ENCODE data around the gene ARHGAP15. TPM values are rescaled to one million over a fixed set of nuclear protein-coding genes. Genes with fewer than 3 reads are reported as not detected.

ARHGAP15 gene
- total and polyA plus RNA-seq, 12 donors: 1.3 to 7.7 (median 2.8) TPM

DNA sequence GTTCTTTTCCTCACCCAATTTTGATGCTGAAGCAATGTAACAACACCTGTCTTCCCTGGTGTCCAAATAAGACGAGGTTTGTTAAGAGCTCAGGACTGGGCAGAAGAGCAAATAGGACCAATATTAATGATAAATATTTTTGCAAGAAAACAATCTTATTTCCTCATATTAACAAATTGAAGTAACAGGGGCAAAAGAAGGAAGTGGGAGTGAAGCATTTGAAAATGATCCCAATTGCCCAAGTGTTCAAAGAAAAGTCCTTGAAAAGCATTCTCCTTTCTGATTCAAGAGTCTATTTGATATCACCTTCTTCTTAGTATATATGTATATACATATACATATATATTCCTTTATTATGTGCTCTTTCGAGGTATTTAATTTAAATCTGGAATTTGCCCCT, 418.8 kb downstream of the ARHGAP15 start:
- intact Hi-C loops (cut with DNase I): no loop called here
- no peak for TF ChIP-seq CTCF (IDR thresholded peaks at IDR 0.05)
- 45 to 71% methylated on average over 2 of the region's 2 CpGs for WGBS, 2 donors

GRCh38 chr2:143550500-143550899, 421.3 kb downstream of the ARHGAP15 start:
- 71 to 81% methylated on average over 2 of the region's 2 CpGs for WGBS, 2 donors
- H3K27ac ChIP-seq: no peak overlapping the region

More for the DNA sequence above, 418.8 kb downstream of the ARHGAP15 start:
- Histone ChIP-seq H3K27ac (no peak overlapping the region), H3K4me3 (no peak overlapping the region), H3K27me3 (no peaks in the 10 kb centered on the region), H3K9me3 (no peaks in the 10 kb centered on the region), H3K36me3 (no peaks in the 10 kb centered on the region), H3K4me1 (peaks cover 0 to 22% (median 0%) of the 10 kb centered on the region in 9 donors)
- DNase-seq (no peak), ATAC-seq (no peak)

DNA sequence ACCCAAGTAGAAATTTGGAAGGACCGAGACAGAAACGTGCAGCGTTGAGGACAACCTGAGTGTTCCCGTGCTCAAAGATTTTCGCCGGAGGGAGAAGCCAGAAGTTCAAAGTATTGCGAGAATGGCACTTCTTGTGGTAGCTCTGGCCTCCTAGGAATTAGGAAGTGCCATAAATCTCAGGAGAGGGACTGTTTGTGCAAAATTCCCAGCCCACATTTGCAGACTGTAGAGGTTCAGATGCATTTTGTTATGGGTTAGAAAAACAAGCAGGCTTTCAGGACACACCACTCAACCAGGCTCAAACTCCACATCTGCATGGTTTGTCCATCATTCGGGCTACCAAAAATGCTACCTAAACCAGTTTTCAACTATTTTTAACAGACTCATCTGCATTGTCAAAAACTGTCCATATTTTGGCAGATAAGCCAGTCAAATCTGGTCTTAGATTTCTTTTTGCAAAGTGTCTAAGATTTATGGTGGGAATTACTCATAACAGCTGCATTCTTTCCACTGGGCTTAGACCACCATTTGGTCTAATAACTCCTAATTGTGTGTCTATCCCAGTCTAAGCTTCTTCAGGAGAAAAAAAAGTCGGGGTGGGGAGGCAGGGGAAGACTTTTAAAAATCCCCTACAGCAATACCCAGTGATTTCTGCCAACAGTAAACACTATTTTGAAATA, 422.9 kb downstream of the ARHGAP15 start:
- no peak for TF ChIP-seq CTCF (IDR thresholded peaks at IDR 0.05)
- Histone ChIP-seq H3K4me3 (no peak overlapping the region), H3K27ac (no peak overlapping the region), H3K9me3 (peaks cover 0 to 6% (median 0%) of the 10 kb centered on the region in 11 donors), H3K4me1 (peaks cover 0 to 32% (median 0%) of the 10 kb centered on the region in 9 donors), H3K36me3 (no peaks in the 10 kb centered on the region), H3K27me3 (no peaks in the 10 kb centered on the region)
- intact Hi-C loops (cut with DNase I): no loop called here
- ATAC-seq: no peak
- no peak for DNase-seq
- WGBS, 2 donors: 84 to 89% methylated on average over 9 of the region's 9 CpGs

More at GRCh38 chr2:143550500-143550899, 421.3 kb downstream of the ARHGAP15 start:
- peaks cover 0 to 31% (median 0%) of the 10 kb centered on the region in 9 donors for H3K4me1 ChIP-seq
- no peak for TF ChIP-seq CTCF (IDR thresholded peaks at IDR 0.05)
- DNase-seq (no peak), ATAC-seq (no peak)
- intact Hi-C loops (cut with DNase I): no loop called here
- H3K4me3 ChIP-seq: no peak overlapping the region
- H3K27me3 ChIP-seq: no peaks in the 10 kb centered on the region
- no peaks in the 10 kb centered on the region for H3K9me3 ChIP-seq
- H3K36me3 ChIP-seq: no peaks in the 10 kb centered on the region

GRCh38 chr2:143553261-143553660, 424.0 kb downstream of the ARHGAP15 start:
- WGBS, 2 donors: 90 to 97% methylated on average over 3 of the region's 3 CpGs
- no peak for TF ChIP-seq CTCF (IDR thresholded peaks at IDR 0.05)

More at GRCh38 chr2:143553261-143553660, 424.0 kb downstream of the ARHGAP15 start:
- no peak for DNase-seq
- Histone ChIP-seq H3K27me3 (no peaks in the 10 kb centered on the region), H3K4me3 (no peak overlapping the region), H3K27ac (no peak overlapping the region), H3K9me3 (peaks cover 0 to 7% (median 0%) of the 10 kb centered on the region in 11 donors), H3K36me3 (no peaks in the 10 kb centered on the region), H3K4me1 (peaks cover 0 to 29% (median 0%) of the 10 kb centered on the region in 9 donors)
- intact Hi-C loops (cut with DNase I): no loop called here
- no peak for ATAC-seq

Data from heart right ventricle (tissue), 16 donors.